BLaER1 (cell line): ENCODE results near the gene OR5H6.
"Not testable (repeated sequence)": the region's sequence is repeated elsewhere in the genome, so short reads cannot be mapped to it uniquely, and the experiment has no call there.

Source experiments
- H3K27ac ChIP-seq: shearing (Covaris generic); formaldehyde crosslinking; 2 replicates; pipeline ENCODE4 v1.8.1; 2022
- H3K27me3 ChIP-seq: shearing (Covaris generic); formaldehyde crosslinking; 2 replicates; pipeline ENCODE4 v1.8.1; 2022
- H3K36me3 ChIP-seq: shearing (Covaris generic); formaldehyde crosslinking; 2 replicates; pipeline ENCODE4 v1.8.1; 2022
- H3K4me1 ChIP-seq: shearing (Covaris generic); formaldehyde crosslinking; 2 replicates; pipeline ENCODE4 v1.8.1; 2022
- H3K4me2 ChIP-seq: shearing (Covaris generic); formaldehyde crosslinking; 2 replicates; pipeline ENCODE4 v1.8.1; 2022
- H3K4me3 ChIP-seq: shearing (Covaris generic); formaldehyde crosslinking; 2 replicates; pipeline ENCODE4 v1.8.1; 2022
- H3K9ac ChIP-seq: shearing (Covaris generic); formaldehyde crosslinking; 2 replicates; pipeline ENCODE4 v1.8.1; 2022
- H3K9me3 ChIP-seq: shearing (Covaris generic); formaldehyde crosslinking; 2 replicates; pipeline ENCODE4 v1.8.1; 2022
- H4K20me1 ChIP-seq: shearing (Covaris generic); formaldehyde crosslinking; 2 replicates; pipeline ENCODE4 v1.8.1; 2022
- Cebpa-rat ChIP-seq: shearing (Covaris generic); IDR thresholded peaks from 2 replicates; pipeline ENCODE4 v1.8.1; 2022

The OR5H6 gene

DNA sequence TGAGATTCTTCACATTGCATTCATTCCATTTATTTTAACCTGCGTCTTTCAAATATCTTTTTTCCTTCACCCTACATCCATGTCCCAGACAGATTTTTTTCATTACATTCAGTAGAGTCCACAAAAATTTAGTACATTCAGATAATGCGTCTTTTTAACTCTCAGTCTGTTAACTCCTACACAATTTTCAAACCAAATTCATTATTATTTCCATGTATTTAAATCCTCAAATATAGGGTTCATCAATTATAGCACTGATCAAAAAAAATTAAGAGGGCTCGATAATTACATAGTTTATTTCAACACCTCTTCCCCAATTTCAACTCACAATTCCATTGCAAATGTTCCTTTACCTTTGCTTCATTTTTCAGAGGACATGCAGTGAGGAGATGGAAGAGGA is at the start of gene OR5H6:
TSS of gene OR5H6 (plus strand) at position 301 of the 400 bp plus-strand sequence. CDS start at position 390, 89 bp downstream.
- H3K4me3 ChIP-seq = no peak within 1 kb of the TSS
- no peaks in the 10 kb centered on the region for H3K27me3 ChIP-seq
- no peaks in the 10 kb centered on the region for H4K20me1 ChIP-seq
- H3K4me2 ChIP-seq = no peak within 1 kb of the TSS
- no peaks in the 10 kb centered on the region for H3K36me3 ChIP-seq
- no peak within 1 kb of the TSS for H3K27ac ChIP-seq
- no peaks in the 10 kb centered on the region for H3K4me1 ChIP-seq
- H3K9ac ChIP-seq = no peak within 1 kb of the TSS
- TF ChIP-seq Cebpa-rat = no peak
- no peaks in the 10 kb centered on the region for H3K9me3 ChIP-seq

DNA sequence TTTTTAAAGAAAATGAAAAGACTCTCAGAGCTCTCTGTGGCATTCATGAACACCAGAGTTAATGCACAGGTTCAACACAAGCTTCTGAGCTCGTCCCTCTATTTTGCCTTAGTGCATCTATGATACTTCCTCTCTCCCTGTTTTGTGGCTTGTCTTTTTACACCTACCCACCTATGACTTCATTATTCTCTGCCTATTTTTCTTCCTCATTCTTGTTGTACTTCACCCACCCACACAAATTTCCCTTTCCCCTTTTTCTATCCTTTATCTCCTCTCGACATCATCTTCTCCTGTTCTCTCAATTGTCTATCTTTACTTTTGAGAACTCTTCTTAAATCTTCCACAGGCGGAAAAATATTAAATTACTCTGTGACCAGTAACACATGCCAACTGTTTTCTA is 49.0 kb upstream of the OR5H6 start:
- H3K36me3 ChIP-seq = no peaks in the 10 kb centered on the region
- no peaks in the 10 kb centered on the region for H3K9me3 ChIP-seq
- no peak overlapping the region for H3K4me2 ChIP-seq
- H3K27ac ChIP-seq = no peak overlapping the region
- no peaks in the 10 kb centered on the region for H3K4me1 ChIP-seq
- no peaks in the 10 kb centered on the region for H4K20me1 ChIP-seq
- no peak overlapping the region for H3K4me3 ChIP-seq
- no peak overlapping the region for H3K9ac ChIP-seq
- TF ChIP-seq Cebpa-rat = no peak
- no peaks in the 10 kb centered on the region for H3K27me3 ChIP-seq

DNA sequence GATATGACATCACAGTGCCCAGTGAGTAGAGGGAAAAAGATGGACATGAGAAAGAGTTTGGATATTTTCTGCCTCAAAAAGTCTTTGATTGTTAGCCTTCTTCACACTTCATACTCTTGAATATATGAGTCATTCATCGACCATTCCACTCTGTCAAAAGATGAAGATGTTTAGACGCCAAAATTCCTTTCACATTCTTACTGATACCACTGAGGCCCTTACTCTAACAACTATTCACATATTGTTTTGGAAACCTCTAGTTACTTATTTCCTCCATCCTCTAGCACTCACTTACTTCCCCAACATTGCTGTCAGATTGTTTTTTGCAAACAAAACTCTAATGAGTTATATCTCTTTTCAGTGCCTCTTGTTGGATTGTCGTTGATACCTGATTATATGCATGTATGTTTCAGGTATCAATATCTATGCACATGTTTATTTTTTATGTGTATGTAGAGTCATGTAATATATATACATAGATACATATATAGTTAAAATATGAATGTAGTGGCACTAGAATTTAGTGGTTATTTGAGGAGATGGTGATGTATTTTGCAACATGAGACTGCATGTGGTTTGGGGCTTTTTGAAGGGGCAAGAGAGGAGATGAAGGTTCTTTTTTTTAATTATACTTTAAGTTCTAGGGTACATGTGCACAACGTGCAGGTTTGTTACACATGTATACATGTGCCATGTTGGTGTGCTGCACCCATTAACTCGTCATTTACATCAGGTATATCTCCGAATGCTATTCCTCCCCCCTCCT is 40.0 kb upstream of the OR5H6 start:
- Histone ChIP-seq H3K4me2 (no peak overlapping the region), H4K20me1 (no peaks in the 10 kb centered on the region), H3K27me3 (no peaks in the 10 kb centered on the region), H3K36me3 (no peaks in the 10 kb centered on the region), H3K9ac (no peak overlapping the region), H3K4me3 (no peak overlapping the region), H3K27ac (no peak overlapping the region), H3K9me3 (no peaks in the 10 kb centered on the region), H3K4me1 (no peaks in the 10 kb centered on the region)
- no peak for TF ChIP-seq Cebpa-rat

DNA sequence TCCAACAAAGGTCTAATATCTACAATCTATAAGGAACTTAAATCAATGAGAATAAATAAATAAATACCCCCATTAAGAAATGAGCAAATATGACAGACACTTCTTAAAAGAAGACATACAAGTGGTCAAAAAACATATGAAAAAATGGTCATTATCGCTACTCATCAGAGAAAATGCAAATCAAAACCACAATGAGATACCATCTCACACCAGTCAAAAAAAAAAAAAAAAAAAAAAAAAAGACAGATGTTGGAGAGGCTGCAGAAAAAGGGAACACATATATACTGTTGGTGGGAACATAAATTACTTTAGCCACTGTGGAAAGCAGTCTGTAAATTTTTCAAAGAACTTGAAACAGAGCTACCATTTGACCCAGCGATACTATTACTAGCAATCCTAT is 31.6 kb upstream of the OR5H6 start:
- Histone ChIP-seq H3K27ac (no peak overlapping the region), H4K20me1 (no peaks in the 10 kb centered on the region)
- TF ChIP-seq Cebpa-rat = no peak

DNA sequence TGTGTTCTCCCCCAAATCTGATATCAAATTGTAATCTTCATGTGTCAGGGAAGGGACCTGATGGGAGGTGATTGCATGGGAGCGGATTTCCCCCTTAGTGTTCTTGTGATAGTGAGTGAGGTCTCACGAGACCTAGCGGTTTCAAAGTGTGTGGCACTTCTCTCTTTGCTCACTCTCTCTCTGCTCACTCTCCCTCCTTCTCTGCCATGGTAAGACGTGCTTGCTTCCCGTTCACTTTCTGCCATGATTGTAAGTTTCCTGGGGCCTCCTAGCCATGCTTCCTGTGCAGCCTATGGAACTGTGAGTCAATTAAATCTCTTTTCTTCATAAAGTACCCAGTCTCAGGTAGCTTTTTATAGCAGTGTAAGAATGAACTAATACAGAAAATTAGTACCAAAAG is 30.6 kb upstream of the OR5H6 start:
- no peaks in the 10 kb centered on the region for H3K36me3 ChIP-seq
- peaks cover 8% of the 10 kb centered on the region for H3K4me1 ChIP-seq
- H3K4me2 ChIP-seq = peak overlapping the region; percentile 30; the same call in 1 of the 2 replicates
- H3K27ac ChIP-seq = no peak overlapping the region
- H3K9ac ChIP-seq = no peak overlapping the region
- no peak overlapping the region for H3K4me3 ChIP-seq
- no peak for TF ChIP-seq Cebpa-rat
- no peaks in the 10 kb centered on the region for H3K27me3 ChIP-seq
- no peaks in the 10 kb centered on the region for H3K9me3 ChIP-seq
- H4K20me1 ChIP-seq = no peaks in the 10 kb centered on the region

More for the DNA sequence above, 31.6 kb upstream of the OR5H6 start:
- H3K4me2 ChIP-seq = no peak overlapping the region
- no peaks in the 10 kb centered on the region for H3K27me3 ChIP-seq
- H3K36me3 ChIP-seq = no peaks in the 10 kb centered on the region
- H3K9me3 ChIP-seq = no peaks in the 10 kb centered on the region
- H3K4me1 ChIP-seq = peaks cover 8% of the 10 kb centered on the region
- H3K4me3 ChIP-seq = no peak overlapping the region
- H3K9ac ChIP-seq = no peak overlapping the region

GRCh38 chr3:98240131-98240530 is 23.9 kb upstream of the OR5H6 start:
- Histone ChIP-seq H3K9me3 (no peaks in the 10 kb centered on the region), H3K4me1 (no peaks in the 10 kb centered on the region), H4K20me1 (no peaks in the 10 kb centered on the region), H3K4me2 (no peak overlapping the region), H3K27me3 (no peaks in the 10 kb centered on the region), H3K9ac (no peak overlapping the region), H3K36me3 (no peaks in the 10 kb centered on the region), H3K4me3 (no peak overlapping the region), H3K27ac (no peak overlapping the region)
- no peak for TF ChIP-seq Cebpa-rat

DNA sequence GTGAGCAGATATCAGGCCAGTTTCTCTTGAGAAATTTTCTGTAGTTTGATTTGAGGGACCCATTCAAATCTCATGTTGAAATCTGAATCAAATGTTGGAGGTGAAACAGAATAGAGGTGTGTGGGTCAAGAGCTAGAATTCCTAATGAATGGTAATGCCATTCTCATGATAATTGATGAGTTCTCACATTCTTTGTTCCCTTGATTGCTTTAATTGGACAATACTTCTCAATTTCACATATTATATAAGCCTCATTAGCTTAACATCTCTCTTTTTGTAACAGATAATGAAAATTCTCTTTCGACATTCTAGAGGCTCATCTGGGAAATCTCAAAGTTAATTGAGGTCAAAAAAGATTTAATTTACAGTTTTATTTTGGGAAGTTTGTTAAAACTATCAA is 21.9 kb upstream of the OR5H6 start:
- no peak overlapping the region for H3K4me2 ChIP-seq

GRCh38 chr3:98243843-98244242 is 20.2 kb upstream of the OR5H6 start:
- no peak overlapping the region for H3K27ac ChIP-seq
- H3K9ac ChIP-seq = no peak overlapping the region
- no peak overlapping the region for H3K4me2 ChIP-seq
- no peaks in the 10 kb centered on the region for H3K27me3 ChIP-seq
- H3K36me3 ChIP-seq = no peaks in the 10 kb centered on the region
- H4K20me1 ChIP-seq = no peaks in the 10 kb centered on the region
- no peak overlapping the region for H3K4me3 ChIP-seq
- no peak for TF ChIP-seq Cebpa-rat
- H3K4me1 ChIP-seq = no peaks in the 10 kb centered on the region
- H3K9me3 ChIP-seq = no peaks in the 10 kb centered on the region

More for the DNA sequence above, 21.9 kb upstream of the OR5H6 start:
- no peaks in the 10 kb centered on the region for H3K36me3 ChIP-seq
- H3K4me3 ChIP-seq = no peak overlapping the region
- H4K20me1 ChIP-seq = no peaks in the 10 kb centered on the region
- TF ChIP-seq Cebpa-rat = no peak
- H3K9me3 ChIP-seq = no peaks in the 10 kb centered on the region
- H3K27ac ChIP-seq = no peak overlapping the region
- H3K27me3 ChIP-seq = no peaks in the 10 kb centered on the region
- no peak overlapping the region for H3K9ac ChIP-seq
- H3K4me1 ChIP-seq = no peaks in the 10 kb centered on the region

GRCh38 chr3:98246142-98246541 is 17.9 kb upstream of the OR5H6 start:
- Histone ChIP-seq H3K4me3 (no peak overlapping the region), H3K27ac (no peak overlapping the region), H3K4me1 (no peaks in the 10 kb centered on the region), H3K4me2 (no peak overlapping the region), H3K9me3 (no peaks in the 10 kb centered on the region), H3K36me3 (no peaks in the 10 kb centered on the region), H3K27me3 (no peaks in the 10 kb centered on the region), H4K20me1 (no peaks in the 10 kb centered on the region), H3K9ac (no peak overlapping the region)
- no peak for TF ChIP-seq Cebpa-rat

- H3K9me3 ChIP-seq, H3K27me3 ChIP-seq, H3K4me3 ChIP-seq, H3K9ac ChIP-seq, H3K4me1 ChIP-seq, H3K4me2 ChIP-seq, H4K20me1 ChIP-seq, H3K36me3 ChIP-seq, H3K27ac ChIP-seq: not testable (repeated sequence)
Measured at GRCh38 chr3:98256026-98256425, 8.0 kb upstream of the OR5H6 start.

DNA sequence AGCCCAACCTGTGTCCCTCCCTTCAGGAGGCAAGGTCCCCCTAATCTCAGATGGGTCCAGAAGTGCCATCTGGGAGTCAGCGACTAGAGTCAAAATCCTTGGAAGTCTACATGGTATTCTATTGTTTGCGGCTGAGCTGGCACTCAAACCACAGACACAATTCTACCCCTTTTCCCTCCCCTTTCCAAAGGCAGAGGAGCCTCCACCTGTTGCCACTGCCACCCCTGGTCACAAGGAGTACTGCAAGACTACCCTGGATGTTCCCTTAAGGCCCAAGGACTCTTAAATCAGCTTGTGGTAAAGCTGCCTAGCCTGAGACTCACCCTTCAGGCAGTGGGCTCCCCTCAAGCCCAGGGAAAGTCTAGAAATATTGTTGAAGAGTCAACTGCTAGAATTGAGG is 4.3 kb upstream of the OR5H6 start:
- Histone ChIP-seq H3K9me3 (no peaks in the 10 kb centered on the region), H3K27me3 (no peaks in the 10 kb centered on the region), H3K4me3 (no peak overlapping the region), H3K9ac (no peak overlapping the region), H3K4me1 (no peaks in the 10 kb centered on the region), H3K36me3 (no peaks in the 10 kb centered on the region), H4K20me1 (no peaks in the 10 kb centered on the region), H3K4me2 (no peak overlapping the region), H3K27ac (no peak overlapping the region)
- TF ChIP-seq Cebpa-rat = no peak
